Spleen (tissue), 11 donors: Measurements from ENCODE around the gene USP13. TPM values are rescaled to one million over a fixed set of nuclear protein-coding genes. Genes with fewer than 3 reads are reported as not detected.

Experiments used
- DNase-seq: peaks from one replicate; pipeline ENCODE4 v3.0.0-alpha.2; 2020
- H3K27ac ChIP-seq, 8 donors: fragments of 200-600 bp; sonication (generic) in 7 of 8; 1 replicate in 4 of 8; 2 replicates in 4 of 8; pipeline versions ENCODE4 v1.5.0 to v1.8.0; 2016 to 2021; ENCODE audit warnings: inconsistent platforms in 4 of 8, mild to moderate bottlenecking in 4 of 8, moderate library complexity in 1 of 8
- H3K27me3 ChIP-seq, 7 donors: fragments of 200-600 bp; sonication (generic) in 6 of 7; replicated peaks in 1 of 7; 1 replicate in 4 of 7; 2 replicates in 3 of 7; pipeline versions ENCODE4 v1.5.0 to v1.8.0; 2016 to 2021; ENCODE audit warnings: inconsistent platforms in 3 of 7, mild to moderate bottlenecking in 1 of 7
- H3K36me3 ChIP-seq, 6 donors: fragments of 200-600 bp; sonication (generic) in 5 of 6; 1 replicate in 4 of 6; 2 replicates in 2 of 6; pipeline versions ENCODE4 v1.5.0 to v1.8.0; 2016 to 2021; ENCODE audit warnings: inconsistent platforms in 2 of 6
- H3K4me1 ChIP-seq, 6 donors: fragments of 200-600 bp; sonication (generic) in 5 of 6; 1 replicate in 3 of 6; 2 replicates in 3 of 6; pipeline versions ENCODE4 v1.5.0 to v1.8.0; 2016 to 2021; ENCODE audit warnings: inconsistent platforms in 3 of 6
- H3K4me3 ChIP-seq, 8 donors: fragments of 200-600 bp; sonication (generic) in 7 of 8; 1 replicate in 4 of 8; 2 replicates in 4 of 8; pipeline versions ENCODE4 v1.5.0 to v1.8.0; 2016 to 2021; ENCODE audit warnings: inconsistent platforms in 4 of 8, mild to moderate bottlenecking in 4 of 8, moderate library complexity in 2 of 8
- H3K9me3 ChIP-seq, 8 donors: fragments of 200-600 bp; sonication (generic) in 7 of 8; 1 replicate in 4 of 8; 2 replicates in 4 of 8; pipeline versions ENCODE4 v1.5.0 to v1.8.0; 2016 to 2021; ENCODE audit warnings: inconsistent platforms in 4 of 8
- POLR2A ChIP-seq, 3 donors: fragments of 450-650 bp; IDR thresholded peaks; one replicate each; pipeline ENCODE4 v1.5.1; 2017; ENCODE audit warnings: antibody characterized with exemption in 3 of 3, mild to moderate bottlenecking in 1 of 3
- POLR2AphosphoS5 ChIP-seq, 3 donors: sonication (generic); formaldehyde crosslinking; IDR thresholded peaks; one replicate each; pipeline ENCODE4 v1.5.1; 2017; ENCODE audit warnings: antibody characterized with exemption in 3 of 3
- WGBS, 5 donors: extraction: QIAGEN DNeasy Blood & Tissue Kit in 3 of 5; methylation state at CpG; one replicate each; pipeline versions ENCODE4 v1.1.5 to v1.1.7; 2013 to 2018; 5-methylcytosine and 5-hydroxymethylcytosine counted together
- intact Hi-C: fragments of 100-400 bp; cut with DNase I; formaldehyde crosslinking; loops from one replicate; pipeline ENCODE4 v1.15.0; 2023; ENCODE audit warnings: low total_unique reads
- polyA plus RNA-seq, 3 donors: library from polyadenylated mRNA; stranded (reverse); fragments of 200-250 nt; gene quantifications; one replicate each; pipeline ENCODE4 v1.2.1, GENCODE V29; 2013
- total RNA-seq, 7 donors: library from RNA; depleted of rRNA in 3 of 7; stranded (reverse); fragments of >200 nt in 3 of 7; fragmentation: NEBNext Ultra II Directional in 4 of 7; extraction: Animal tissue kit (Norgen Biotek cat#: 25700) in 4 of 7; gene quantifications; one replicate each; pipeline versions ENCODE4 v1.1.0 to v1.2.1, GENCODE V29; 2016 to 2021
- TF ChIP-seq, protein P1 (sequence below), 11 experiments: fragments of 200-600 bp in 7 of 11; fragments of 450-650 bp in 4 of 11; sonication (generic) in 4 of 11; IDR thresholded peaks in 8 of 11; conservative IDR thresholded peaks in 3 of 11; 1 replicate in 7 of 11; 2 replicates in 4 of 11; pipeline versions ENCODE4 v1.4.0 to v1.8.0; 2016 to 2021; ENCODE audit warnings: antibody characterized with exemption in 11 of 11, inconsistent platforms in 4 of 11, mild to moderate bottlenecking in 1 of 11
- donor health status: healthy with polysubstance abuse.
- donor health status: DM: no; HTN: no; CAD: no; lungs with moderate emphysema.
- donor health status: DM: no; HTN: no; CAD: no.
- donor health status: Bipolar disorder and iron deficiency.
- donor health status: healthy.
- donor health status: DM: no; HTN: no; CAD: no.
- donor health status: DM: yes; HTN: yes; CAD: no.

The USP13 gene
- total and polyA plus RNA-seq, 10 donors, result 1.1 to 9.4 (median 7.1) TPM

DNA sequence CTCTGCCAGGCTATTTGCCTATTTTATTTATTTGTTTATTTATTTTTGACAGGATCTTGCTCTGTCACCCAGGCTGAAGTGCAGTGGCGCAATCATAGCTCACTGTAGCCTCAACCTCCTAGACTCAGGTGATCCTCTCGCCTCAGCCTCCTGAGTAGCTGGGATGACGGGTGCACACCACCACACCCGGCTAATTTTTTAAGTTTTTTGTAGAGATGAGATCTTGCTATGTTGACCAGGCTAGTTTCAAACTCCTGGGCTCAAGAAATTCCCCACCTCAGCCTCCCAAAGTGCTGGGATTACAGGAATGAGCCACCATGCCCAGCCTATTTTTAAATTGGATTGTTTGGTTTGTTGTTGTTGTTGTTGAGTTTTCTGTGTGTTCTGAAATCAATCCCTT is 42.8 kb upstream of the USP13 start:
- no peak for DNase-seq
- intact Hi-C loops, result no loop called here
- Histone ChIP-seq H3K27me3 (no peaks in the 10 kb centered on the region), H3K27ac (no peak overlapping the region), H3K36me3 (peaks cover 0 to 42% (median 3%) of the 10 kb centered on the region in 6 donors), H3K4me1 (peaks cover 21 to 56% (median 45%) of the 10 kb centered on the region in 6 donors), H3K9me3 (no peaks in the 10 kb centered on the region), H3K4me3 (no peak overlapping the region)
- WGBS, 5 donors, result 96 to 100% (median 98%) methylated on average over 4 of the region's 4 CpGs
- TF ChIP-seq POLR2A (IDR thresholded peaks at IDR 0.05) (no peak), POLR2AphosphoS5 (IDR thresholded peaks at IDR 0.05) (no peak)
- TF ChIP-seq, protein P1, sequence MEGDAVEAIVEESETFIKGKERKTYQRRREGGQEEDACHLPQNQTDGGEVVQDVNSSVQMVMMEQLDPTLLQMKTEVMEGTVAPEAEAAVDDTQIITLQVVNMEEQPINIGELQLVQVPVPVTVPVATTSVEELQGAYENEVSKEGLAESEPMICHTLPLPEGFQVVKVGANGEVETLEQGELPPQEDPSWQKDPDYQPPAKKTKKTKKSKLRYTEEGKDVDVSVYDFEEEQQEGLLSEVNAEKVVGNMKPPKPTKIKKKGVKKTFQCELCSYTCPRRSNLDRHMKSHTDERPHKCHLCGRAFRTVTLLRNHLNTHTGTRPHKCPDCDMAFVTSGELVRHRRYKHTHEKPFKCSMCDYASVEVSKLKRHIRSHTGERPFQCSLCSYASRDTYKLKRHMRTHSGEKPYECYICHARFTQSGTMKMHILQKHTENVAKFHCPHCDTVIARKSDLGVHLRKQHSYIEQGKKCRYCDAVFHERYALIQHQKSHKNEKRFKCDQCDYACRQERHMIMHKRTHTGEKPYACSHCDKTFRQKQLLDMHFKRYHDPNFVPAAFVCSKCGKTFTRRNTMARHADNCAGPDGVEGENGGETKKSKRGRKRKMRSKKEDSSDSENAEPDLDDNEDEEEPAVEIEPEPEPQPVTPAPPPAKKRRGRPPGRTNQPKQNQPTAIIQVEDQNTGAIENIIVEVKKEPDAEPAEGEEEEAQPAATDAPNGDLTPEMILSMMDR (IDR thresholded peaks at IDR 0.05 in 8 of 11, conservative IDR thresholded peaks at IDR 0.05 in 3 of 11), result no peak

DNA sequence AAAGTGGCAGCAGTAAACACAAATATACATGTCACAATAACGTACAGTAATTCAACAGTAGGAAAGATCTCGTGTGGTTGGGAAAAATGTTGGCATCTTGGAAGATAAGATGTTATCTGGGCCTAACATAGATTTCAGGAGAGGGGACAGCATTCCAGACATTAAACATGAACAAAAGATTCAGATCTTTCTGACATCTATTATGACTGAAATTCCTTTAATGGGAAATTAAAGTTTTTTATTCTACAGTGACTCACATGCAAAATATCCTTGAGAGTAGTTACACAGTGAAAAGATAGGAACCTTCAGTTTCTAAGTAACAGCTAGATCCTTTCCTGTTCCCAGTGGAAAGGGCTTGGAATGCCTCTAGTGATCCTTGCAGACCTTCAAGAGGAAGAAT is 39.0 kb upstream of the USP13 start:
- 78 to 91% (median 82%) methylated on average over 2 of the region's 2 CpGs for WGBS, 5 donors
- TF ChIP-seq POLR2AphosphoS5 (IDR thresholded peaks at IDR 0.05), result no peak
- TF ChIP-seq, protein P1 (IDR thresholded peaks at IDR 0.05 in 8 of 11, conservative IDR thresholded peaks at IDR 0.05 in 3 of 11), result no peak
- TF ChIP-seq POLR2A (IDR thresholded peaks at IDR 0.05), result no peak
- Histone ChIP-seq H3K9me3 (no peaks in the 10 kb centered on the region), H3K27me3 (no peaks in the 10 kb centered on the region), H3K4me1 (peaks cover 7 to 18% (median 15%) of the 10 kb centered on the region in 6 donors), H3K4me3 (no peak overlapping the region), H3K36me3 (peaks cover 0 to 66% (median 27%) of the 10 kb centered on the region in 6 donors), H3K27ac (no peak overlapping the region)
- DNase-seq, result no peak
- intact Hi-C loops, result no loop called here

DNA sequence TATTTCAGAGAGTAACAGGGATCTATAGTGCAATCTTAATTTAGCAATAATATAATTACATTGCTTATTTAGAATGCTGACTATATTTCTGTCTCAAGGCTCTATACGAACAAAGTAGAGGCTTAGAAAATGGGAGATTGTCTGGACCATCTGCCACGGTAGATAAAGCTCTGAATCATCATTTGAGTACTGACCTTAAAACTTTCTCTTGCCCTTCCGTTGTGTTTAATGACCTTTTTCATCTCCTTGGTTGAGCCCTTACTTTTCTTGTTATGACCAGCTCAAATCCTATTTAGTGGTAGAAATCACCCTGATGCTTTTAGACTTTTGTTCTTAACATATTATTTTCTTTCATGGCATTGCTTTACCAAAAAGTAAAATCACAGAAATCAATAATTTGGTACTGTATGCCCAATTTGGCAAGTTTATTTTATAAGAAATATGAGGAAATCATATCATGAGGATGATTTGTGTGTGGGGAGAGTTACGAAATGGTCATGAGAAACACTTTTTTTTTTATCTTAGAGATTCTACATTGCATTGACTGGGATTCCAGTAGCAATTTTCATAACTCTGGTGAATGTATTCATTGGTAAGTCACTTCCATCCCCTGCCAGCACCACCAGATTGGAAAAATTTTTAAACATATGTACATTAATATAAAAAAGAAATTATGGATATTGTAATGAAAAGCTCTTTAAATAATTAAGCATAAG is 37.2 kb upstream of the USP13 start:
- intact Hi-C loops, result no loop called here
- 78 to 90% (median 81%) methylated on average over 4 of the region's 4 CpGs for WGBS, 5 donors
- Histone ChIP-seq H3K27ac (no peak overlapping the region), H3K36me3 (peaks cover 0 to 76% (median 35%) of the 10 kb centered on the region in 6 donors), H3K27me3 (no peaks in the 10 kb centered on the region), H3K4me1 (peaks cover 0 to 5% (median 2%) of the 10 kb centered on the region in 6 donors), H3K9me3 (no peaks in the 10 kb centered on the region), H3K4me3 (no peak overlapping the region)
- no peak for DNase-seq
- TF ChIP-seq, protein P1 (IDR thresholded peaks at IDR 0.05 in 8 of 11, conservative IDR thresholded peaks at IDR 0.05 in 3 of 11), result no peak
- TF ChIP-seq POLR2A (IDR thresholded peaks at IDR 0.05) (no peak), POLR2AphosphoS5 (IDR thresholded peaks at IDR 0.05) (no peak)

DNA sequence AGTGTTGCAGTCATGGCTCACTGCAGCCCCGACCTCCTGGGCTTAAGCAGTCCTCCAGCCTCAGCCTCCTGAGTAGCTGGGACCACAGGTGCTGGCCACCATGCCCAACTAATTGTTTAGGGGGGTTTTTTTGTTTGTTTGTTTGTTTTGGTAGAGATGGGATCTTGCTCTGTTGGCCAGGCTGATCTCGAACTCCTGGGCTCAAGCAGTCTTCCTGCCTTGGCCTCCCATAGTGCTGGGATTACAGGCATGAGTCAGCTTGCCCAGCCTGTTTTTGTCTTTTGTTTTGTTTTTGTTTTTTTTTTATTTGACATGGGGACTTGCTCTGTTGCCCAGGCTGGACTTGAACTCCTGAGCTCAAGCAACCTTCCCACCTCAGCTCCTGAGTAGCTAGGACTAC is 30.8 kb upstream of the USP13 start:
- Histone ChIP-seq H3K4me3 (no peak overlapping the region), H3K27ac (no peak overlapping the region), H3K9me3 (no peaks in the 10 kb centered on the region), H3K36me3 (peaks cover 0 to 99% (median 72%) of the 10 kb centered on the region in 6 donors), H3K4me1 (no peaks in the 10 kb centered on the region), H3K27me3 (no peaks in the 10 kb centered on the region)
- 92 to 100% (median 97%) methylated on average over 2 of the region's 2 CpGs for WGBS, 5 donors
- intact Hi-C loops, result no loop called here
- TF ChIP-seq, protein P1 (IDR thresholded peaks at IDR 0.05 in 8 of 11, conservative IDR thresholded peaks at IDR 0.05 in 3 of 11), result no peak
- no peak for TF ChIP-seq POLR2A (IDR thresholded peaks at IDR 0.05)
- no peak for TF ChIP-seq POLR2AphosphoS5 (IDR thresholded peaks at IDR 0.05)
- no peak for DNase-seq
